Breast epithelium (tissue), 3 donors: ENCODE measurements around the gene COL5A1.

Experiments used
- CTCF ChIP-seq, 3 donors: fragments of 450-650 bp; IDR thresholded peaks; one replicate each; pipeline ENCODE4 v1.5.1; 2016 to 2017; ENCODE audit warnings: antibody characterized with exemption in 3 of 3, mild to moderate bottlenecking in 3 of 3, moderate library complexity in 3 of 3
- POLR2A ChIP-seq: fragments of 450-650 bp; IDR thresholded peaks from one replicate; pipeline ENCODE4 v1.6.1; 2016; ENCODE audit warnings: antibody characterized with exemption, mild to moderate bottlenecking, moderate library complexity
- POLR2AphosphoS5 ChIP-seq, 3 donors: sonication (generic); formaldehyde crosslinking; IDR thresholded peaks; one replicate each; pipeline ENCODE4 v1.6.1; 2017; ENCODE audit warnings: antibody characterized with exemption in 3 of 3

GRCh38 chr9:134716067-134716466 is 74.5 kb downstream of the COL5A1 start:
- no peak for TF ChIP-seq POLR2AphosphoS5 (IDR thresholded peaks at IDR 0.05)
- no peak for TF ChIP-seq CTCF (IDR thresholded peaks at IDR 0.05)
- TF ChIP-seq POLR2A = no peak
